GM12801 (cell line): ENCODE measurements around the gene NTN5.

Source experiments
- CTCF ChIP-seq: IDR thresholded peaks from one replicate; pipeline ENCODE4 v1.5.1; 2011; ENCODE audit warnings: control low read depth; ENCODE audit not compliant: insufficient read length; ENCODE audit errors: extremely low read depth

The NTN5 gene

GRCh38 chr19:48642862-48643261 is 30.0 kb downstream of the NTN5 start:
- no peak for TF ChIP-seq CTCF

GRCh38 chr19:48641850-48642249 is 31.0 kb downstream of the NTN5 start:
- no peak for TF ChIP-seq CTCF

DNA sequence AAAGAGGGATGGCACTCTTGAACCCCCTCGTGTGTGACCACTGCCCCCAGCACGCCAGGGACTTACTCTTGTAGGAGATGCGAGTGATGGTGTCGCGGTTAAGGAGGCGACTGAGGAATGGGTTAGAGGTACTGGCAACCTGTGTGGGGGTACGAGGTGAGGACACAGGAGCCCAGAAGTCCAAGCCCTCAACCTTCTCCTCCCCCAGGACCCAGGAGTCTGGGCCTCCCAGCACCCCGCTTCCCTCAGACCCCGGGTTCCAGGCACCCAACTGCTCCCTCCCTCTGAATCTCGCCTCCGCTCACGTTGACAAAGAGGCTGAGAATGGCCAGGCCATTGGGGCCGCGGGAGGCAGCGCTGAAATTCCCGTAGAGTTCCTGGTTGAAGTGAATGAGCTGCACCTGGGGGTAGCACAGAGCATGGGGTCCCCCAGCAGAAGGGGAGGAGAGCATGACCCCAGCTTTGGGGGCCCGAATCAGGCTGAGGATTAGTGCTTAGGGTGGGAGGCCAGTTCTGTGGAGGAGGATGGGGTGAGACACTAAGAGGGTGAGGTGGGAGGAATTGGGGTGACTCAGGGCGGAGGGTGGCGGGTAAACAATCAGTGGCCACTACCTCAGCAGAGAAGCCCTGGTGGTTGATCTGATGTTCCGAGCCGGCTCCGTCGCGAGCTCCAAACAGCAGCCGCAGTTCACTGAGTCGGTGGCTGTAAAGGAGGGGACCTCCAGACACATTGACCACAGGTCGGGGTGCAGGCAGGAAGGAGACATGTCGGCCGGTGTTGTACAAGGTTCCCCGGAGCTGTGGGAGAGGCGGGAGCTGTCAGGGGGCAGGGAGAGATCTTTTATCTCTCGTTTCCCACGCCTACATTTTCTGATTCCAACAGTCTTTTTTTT is 33.1 kb downstream of the NTN5 start:
- no peak for TF ChIP-seq CTCF

GRCh38 chr19:48638831-48639381 is 33.9 kb downstream of the NTN5 start:
- TF ChIP-seq CTCF = no peak

- no peak for TF ChIP-seq CTCF
Observed at GRCh38 chr19:48637948-48638830, 34.6 kb downstream of the NTN5 start.

- TF ChIP-seq CTCF = no peak
Observed at GRCh38 chr19:48637449-48637947, 35.3 kb downstream of the NTN5 start.
